LHCN-M2 (cell line): ENCODE measurements around the gene STK17A. TPM values are rescaled to one million over a fixed set of nuclear protein-coding genes. Genes with fewer than 3 reads are reported as not detected.
"Not testable (repeated sequence)": the region's sequence is repeated elsewhere in the genome, so short reads cannot be mapped to it uniquely, and the experiment has no call there.

Experiments used
- DNase-seq: peaks from one replicate; pipeline ENCODE4 v3.0.0-alpha.2; 2012; ENCODE audit warnings: low read depth
- total RNA-seq: library from RNA; depleted of rRNA; stranded (reverse); fragments of >200 nt; gene quantifications from 2 replicates; pipeline ENCODE4 v1.2.3, GENCODE V29; 2014

STK17A gene
- total RNA-seq, 1 experiment from 2014 or later, result 42.1 TPM

DNA sequence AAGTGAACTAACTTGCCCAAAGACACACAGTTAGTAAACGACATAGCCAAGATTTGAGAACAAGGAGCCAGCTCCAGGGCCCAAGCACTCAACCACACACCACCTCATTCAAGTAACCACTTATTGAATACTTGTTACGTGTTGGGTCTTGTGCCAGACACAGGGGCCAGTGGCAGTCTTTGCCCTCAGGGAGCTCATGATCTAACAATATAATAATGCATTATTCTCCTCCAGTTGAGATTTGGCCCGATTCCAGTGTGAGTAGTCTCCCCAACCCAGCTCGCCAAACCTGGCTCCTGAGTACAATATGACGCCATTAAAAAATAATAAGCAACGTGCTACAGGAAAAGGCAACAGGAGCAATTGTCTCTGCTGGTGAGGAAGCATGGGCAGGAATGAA lies 14.4 kb upstream of the STK17A start:
- no peak for DNase-seq

- DNase-seq, result peak; percentile 80
Observed at GRCh38 chr7:43569424-43569823, 13.5 kb upstream of the STK17A start.

DNA sequence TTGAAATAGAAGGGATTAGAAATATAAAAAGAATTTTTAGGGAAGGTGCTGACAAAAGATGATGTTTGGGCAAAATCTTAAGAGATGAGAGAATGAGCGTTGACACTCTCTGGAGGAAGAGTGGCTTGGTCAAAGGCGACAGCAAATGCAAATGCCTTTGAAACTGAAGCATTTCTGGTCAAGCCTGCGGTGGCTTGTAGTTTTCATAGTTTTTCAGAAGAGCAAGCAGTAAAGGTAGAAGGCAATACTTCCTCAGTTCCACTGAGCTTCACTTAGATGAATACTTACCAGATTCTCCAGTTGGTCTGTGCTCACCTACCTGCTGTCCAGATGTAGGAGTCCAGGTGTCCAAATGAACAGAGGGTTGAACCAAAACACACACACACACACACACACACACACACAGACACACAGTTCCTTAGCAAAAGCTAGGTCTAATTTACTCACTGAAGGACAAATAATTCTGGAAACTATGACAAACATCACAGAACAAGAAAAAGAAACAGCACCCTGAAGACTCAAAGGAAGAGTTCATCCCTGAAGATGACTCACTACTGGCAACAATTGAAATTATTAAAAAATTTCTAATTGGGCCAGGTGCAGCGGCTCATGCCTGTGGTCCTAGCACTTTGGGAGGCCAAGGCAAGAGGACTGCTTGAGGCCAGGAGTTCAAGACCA lies 12.1 kb upstream of the STK17A start:
- no peak for DNase-seq

DNA sequence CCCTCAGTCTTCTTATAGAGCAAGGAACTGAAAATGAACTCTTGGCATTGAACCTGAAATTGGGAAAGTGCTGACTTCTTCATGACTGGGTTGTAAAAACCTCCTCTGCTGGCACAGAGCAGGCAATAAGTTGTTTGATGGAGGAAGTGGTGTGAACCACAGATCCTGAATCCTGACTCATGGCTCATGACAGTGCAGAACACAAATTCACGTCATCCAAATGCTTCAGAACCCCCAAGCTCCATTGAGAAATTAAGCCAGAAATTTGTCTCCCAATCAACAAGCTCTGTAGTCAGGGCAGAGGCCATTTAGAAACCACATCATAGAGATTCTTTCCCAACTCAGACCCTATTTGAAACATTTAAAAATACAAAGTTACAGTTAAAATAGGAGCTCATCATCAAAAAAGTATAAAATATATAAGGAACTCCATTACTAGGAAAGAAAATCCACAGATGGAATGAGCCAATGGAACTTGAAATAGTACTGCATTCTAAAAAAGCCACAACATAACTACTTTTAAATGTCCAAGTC lies 10.3 kb upstream of the STK17A start:
- peak; percentile 100 for DNase-seq

DNA sequence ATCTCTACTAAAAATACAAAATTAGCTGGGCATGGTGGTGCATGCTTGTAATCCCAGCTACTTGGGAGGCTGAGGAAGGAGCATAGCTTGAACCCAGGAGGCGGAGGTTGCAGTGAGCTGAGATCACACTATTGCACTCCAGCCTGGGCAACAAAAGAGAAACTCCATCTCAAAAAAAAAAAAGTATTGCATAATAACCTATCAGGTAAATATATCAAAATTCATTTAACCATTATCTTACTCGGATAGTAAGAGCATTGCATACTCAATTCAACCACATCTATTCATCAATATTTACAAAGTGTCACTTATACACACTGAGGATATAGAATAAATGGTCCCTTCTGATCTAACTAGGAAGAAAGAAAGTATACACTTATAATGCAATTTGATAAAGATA lies 9.1 kb upstream of the STK17A start:
- DNase-seq, result not testable (repeated sequence)

GRCh38 chr7:43575506-43575905 lies 7.4 kb upstream of the STK17A start:
- DNase-seq, result no peak

- no peak for DNase-seq
Observed at GRCh38 chr7:43576241-43576640, 6.7 kb upstream of the STK17A start.

DNA sequence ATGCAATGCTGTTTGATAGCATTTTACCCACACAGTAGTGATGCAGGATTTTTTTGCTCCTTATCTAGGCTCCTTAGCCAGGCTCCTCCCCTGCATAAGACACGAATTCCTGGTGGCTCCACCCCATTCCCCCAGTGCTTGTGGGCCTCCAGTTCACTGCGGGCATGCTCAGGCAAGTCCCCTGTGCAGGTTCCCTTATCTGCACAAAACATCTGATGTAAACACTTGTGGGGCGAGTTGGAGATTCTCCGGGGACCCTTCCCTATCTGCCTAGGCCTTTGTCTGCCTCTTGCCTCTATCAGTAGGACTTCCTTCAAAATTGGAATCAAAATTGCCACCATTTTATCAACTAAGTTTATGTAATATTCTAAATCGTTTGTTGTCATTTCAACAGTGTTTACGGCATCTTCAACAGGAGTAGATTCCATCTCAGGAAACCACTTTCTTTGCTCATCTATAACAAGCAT lies 5.4 kb upstream of the STK17A start:
- DNase-seq, result peak; percentile 41

GRCh38 chr7:43583424-43584194 lies 701 bp downstream of the STK17A start:
- DNase-seq, result peak; percentile 57

DNA sequence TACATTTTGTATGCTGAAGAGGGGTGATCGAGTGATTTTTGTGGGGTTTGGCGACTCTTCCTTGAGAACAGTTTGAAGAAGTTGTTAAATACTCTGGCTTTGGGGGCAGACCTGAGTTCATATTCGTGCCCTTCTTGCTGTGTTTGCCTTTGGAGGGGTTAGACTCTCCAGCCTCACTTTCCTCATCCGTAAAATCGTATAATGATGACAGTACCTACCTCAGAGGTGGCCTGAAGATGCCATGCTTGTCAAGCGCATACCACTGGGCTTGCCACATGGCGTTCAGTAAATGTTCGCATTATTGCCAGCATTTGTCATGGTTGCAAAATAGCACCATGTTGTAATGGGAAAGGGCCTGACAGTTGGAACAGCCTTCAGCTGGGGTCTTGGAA lies 1.3 kb downstream of the STK17A start:
- peak; percentile 72 for DNase-seq

DNA sequence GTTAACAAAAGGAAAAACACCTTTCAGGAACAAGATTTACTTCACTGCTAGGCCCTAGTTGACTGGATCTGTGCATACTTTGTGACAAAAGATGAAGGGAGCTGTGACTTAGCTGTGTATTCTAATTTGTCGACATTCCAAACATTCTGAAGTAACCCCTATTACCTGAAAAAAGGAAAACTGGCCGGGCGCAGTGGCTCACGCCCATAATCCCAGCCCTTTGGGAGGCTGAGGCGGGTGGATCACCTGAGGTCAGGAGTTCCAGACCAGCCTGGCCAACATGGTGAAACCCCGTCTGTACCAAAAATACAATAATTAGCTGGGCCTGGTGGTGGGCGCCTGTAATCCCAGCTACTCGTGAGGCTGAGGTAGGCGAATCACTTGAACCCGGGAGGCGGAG lies 1.8 kb downstream of the STK17A start:
- not testable (repeated sequence) for DNase-seq

DNA sequence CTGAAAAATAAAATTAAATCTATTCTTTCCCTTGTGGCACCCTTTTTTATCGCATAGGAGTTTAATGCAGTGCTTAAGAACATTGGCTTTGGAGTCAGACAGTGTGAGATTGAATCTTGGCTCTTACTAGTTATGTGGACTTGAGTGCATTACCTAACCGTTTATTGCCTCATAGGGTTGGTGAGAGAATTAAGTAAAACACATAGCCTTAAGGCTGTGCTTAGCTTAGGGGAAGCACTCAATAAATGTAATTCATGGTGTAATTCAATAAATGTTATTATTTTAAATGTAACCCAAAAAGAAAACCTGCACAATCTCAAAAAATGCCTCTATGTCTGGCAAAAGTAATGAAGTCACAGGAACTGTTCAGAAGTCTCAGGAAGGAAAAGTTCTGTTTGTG lies 2.7 kb downstream of the STK17A start:
- no peak for DNase-seq

DNA sequence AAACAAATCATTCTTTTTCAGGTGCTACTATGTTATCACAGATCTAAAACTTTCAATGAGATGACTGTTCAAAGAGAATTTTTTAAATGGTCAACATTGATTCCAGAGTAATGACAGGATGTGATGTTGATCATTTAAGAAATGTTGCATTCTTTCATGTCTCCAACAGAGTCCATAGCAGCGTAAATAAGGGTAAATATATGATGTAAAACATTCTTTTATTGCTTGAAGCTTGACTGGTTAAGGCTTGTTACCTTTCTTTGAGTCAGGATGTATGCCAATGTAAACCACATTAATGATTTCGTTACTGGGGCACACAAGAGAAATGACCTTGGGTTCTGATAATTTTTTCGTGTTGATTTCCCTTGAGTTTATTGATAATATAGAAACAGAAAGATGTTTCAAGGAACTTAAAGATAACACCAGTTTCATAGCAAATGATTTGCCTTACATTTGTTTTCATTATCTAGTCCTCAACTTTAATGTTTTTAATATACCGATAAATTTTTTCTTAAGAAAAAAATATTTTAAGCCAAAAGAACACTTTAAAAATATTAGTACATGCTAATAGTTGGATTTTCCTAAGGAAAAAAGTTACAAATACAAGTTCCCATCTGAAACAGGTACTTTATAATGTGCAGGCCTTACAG lies 3.5 kb downstream of the STK17A start:
- no peak for DNase-seq

GRCh38 chr7:43588477-43589132 lies 5.7 kb downstream of the STK17A start:
- no peak for DNase-seq

DNA sequence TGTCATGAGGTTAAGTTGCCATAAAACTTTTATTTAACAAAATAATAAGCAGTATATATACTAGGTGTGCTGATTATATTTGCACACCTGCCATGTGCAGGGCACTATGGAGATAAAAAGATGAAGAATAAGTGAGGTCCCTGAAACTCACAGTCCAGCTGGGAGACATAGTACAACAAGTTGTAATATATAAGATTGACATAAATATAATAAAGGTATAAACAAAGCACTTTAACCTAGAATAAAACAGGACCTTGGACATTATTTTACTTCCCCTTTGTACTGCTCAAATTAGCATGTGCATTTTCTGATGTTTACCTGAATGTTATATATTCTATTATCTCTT lies 6.2 kb downstream of the STK17A start:
- no peak for DNase-seq

DNA sequence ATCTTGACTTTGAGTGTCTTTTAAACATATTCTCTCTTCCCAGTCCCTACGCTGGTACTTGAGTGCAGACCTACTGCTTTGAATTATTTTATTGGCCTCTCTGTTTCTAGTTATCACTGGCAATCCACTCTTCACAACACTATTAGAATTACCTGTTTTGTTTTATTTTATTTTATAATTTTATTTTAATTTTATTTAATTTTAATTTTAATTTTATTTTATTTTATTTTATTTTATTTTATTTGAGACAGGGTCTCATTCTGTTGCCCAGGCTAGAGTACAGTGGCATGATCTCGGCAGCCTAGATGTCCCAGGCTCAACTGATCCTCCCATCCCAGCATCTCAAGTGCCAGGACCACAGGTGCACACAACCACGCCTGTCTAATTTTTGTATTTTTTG lies 6.8 kb downstream of the STK17A start:
- no peak for DNase-seq

- no peak for DNase-seq
Observed at GRCh38 chr7:43590862-43591557, 8.1 kb downstream of the STK17A start.

DNA sequence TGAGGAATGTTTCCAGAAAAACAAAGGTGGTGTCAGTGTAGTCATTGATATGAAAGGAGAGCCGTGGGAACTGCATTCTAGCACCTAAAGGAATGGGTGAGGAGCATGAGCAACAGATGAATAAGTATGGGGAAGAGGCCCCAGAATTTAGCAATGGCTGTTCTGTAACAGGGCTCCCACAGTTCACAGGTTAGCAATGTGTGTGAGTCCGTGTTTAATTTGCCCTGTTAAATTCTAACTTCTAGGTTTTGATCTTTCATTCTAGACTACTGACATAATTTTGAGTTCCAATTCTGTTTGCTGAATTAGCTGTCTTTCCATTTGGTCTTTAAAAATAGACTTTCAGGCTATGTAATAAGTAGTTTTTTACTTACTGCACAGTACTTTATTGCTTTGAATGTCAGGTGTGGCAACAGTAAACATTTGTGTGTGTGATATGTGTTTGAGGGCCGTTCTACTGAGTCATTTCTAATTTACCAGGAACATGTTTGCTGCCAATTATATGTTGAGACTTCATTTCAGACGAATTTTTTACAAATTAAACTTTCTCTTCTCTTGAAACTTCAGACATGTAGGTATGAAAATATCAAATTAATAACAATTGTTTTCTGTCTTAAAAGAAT lies 8.8 kb downstream of the STK17A start:
- no peak for DNase-seq

GRCh38 chr7:43592326-43592725 lies 9.4 kb downstream of the STK17A start:
- DNase-seq, result no peak

- no peak for DNase-seq
Observed at GRCh38 chr7:43593010-43593409, 10.1 kb downstream of the STK17A start.

DNA sequence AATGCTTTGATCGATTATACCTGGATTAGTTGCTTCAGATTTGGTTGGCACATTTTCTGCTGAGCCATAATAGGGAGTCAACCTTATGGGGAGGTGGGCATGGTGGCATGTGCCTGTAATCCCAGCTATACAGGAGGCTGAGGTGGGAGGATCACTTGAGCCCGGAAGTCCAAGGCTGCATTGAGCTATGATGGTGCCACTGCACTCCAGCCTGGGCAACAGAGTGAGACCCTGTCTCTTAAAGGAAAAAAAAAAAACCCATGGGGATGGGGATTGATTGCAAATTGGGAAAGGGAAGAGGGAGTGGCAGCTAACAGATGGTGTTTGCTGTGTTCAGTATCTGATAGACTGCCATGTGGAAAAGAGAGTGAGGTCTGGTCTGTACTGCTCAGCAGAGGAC lies 11.1 kb downstream of the STK17A start:
- no peak for DNase-seq
